Fibroblast of skin of abdomen (primary cell): ENCODE results near the gene CSTB.

Experiments used
- DNase-seq: peaks from one replicate; pipeline ENCODE4 v3.0.0-alpha.2; 2013

Gene CSTB

DNA sequence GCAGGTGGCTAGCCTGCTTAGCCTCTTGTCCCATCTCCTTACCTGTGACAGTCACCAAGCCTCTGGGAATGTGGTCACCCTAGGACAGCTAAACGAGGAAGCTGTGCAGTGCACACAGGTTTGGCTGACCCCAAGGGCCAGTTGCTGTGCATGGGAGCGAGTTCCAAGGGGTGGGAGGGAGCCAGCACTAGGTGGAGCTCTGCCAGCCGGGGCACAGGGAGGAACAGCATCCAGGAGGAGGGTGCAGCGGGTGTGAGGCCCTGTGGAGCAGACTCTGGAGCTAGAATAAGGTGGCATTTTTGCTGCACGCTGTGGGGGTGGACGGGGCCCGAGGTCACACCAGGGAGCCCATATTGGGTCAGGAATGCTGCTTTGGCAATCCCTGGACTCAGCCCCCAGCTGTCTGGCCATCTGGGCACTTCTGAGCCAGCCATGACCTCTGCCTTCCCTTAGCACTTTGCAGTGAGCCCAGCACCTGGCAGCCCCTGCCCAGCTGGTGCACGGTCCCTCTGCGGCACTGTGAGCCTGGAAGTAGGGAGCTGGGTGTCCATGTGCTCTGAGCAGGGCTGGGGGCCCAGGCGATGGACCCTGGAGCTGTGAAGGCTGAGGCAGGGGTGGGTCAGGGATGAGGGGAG, 48.5 kb downstream of the CSTB start:
- no peak for DNase-seq

DNA sequence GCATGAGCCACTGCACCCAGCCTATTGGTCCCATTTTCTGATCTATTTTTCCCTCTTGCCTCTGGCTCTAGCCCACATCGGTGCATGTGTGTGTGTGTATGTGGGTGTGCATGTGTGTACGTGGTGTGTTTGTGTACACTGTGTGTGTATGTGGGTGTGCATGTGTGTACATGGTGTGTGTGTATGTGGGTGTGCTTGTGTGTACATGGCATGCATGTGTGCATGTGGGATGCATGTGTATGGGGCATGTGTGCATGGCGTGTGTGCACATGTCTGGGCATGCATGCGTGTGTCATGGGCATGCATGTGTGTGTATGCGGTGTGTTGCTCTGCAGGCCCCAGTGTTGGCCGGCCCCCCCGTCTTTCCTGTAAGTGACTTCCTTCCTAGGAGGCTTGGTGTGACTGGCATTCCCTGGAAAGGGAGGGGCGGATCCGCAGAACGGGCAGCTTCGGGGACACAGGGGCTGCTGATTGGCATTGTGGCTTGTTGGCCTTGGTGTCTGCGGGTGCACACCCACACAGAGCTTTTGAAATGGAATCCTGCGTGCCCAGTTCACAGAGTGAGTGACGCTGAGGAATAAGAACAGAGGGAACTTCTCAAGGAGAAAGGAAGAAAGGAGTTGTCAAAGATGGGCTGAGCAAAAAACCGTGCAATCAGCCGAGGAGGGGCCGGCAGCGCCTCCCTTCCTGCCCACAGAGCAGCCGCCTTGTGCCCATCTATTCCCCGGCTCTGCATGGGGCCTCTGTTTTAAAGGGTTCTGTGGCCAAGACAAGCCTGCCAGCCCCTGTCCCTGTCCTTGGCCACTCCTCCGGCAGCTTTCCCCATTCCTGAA, 49.2 kb downstream of the CSTB start:
- no peak for DNase-seq
